GM23338 (cell line): ENCODE measurements around the gene STAT4. TPM values are rescaled to one million over a fixed set of nuclear protein-coding genes. Genes with fewer than 3 reads are reported as not detected.
A peak's percentile ranks its signal among the peaks of the same experiment; 100 is the strongest.

Experiments used
- ATAC-seq: fragments of 200-7000 bp; cut with Tn5 transposase; 3 replicates; pipeline ENCODE4 v1.9.1; 2020
- DNase-seq: peaks from one replicate; pipeline ENCODE4 v3.0.0-alpha.2; 2015; ENCODE audit warnings: low spot score
- H2AFZ ChIP-seq: fragments of 200-600 bp; sonication (generic); 2 replicates; pipeline ENCODE4 v1.8.0; 2016; ENCODE audit warnings: antibody characterized with exemption, mild to moderate bottlenecking, moderate library complexity
- H3F3A ChIP-seq: fragments of 200-600 bp; sonication (generic); replicated peaks from 2 replicates; pipeline ENCODE4 v1.8.0; 2017; ENCODE audit warnings: antibody characterized with exemption, mixed run types, low read depth
- H3K27ac ChIP-seq: fragments of 200-600 bp; sonication (generic); 2 replicates; pipeline ENCODE4 v1.6.1; 2016; ENCODE audit warnings: low read depth
- H3K27me3 ChIP-seq: fragments of 200-600 bp; sonication (generic); 2 replicates; pipeline ENCODE4 v1.8.0; 2016; ENCODE audit warnings: mild to moderate bottlenecking, mixed run types, moderate library complexity; ENCODE audit not compliant: insufficient read depth
- H3K36me3 ChIP-seq: fragments of 200-600 bp; sonication (generic); 2 replicates; pipeline ENCODE4 v1.8.0; 2016; ENCODE audit warnings: mild to moderate bottlenecking; ENCODE audit not compliant: insufficient read depth
- H3K4me1 ChIP-seq: fragments of 200-600 bp; sonication (generic); 2 replicates; pipeline ENCODE4 v1.8.0; 2016; ENCODE audit warnings: mild to moderate bottlenecking, moderate library complexity; ENCODE audit not compliant: insufficient read depth
- H3K4me2 ChIP-seq: fragments of 200-600 bp; sonication (generic); 2 replicates; pipeline ENCODE4 v1.7.1; 2017; ENCODE audit warnings: mixed run types
- H3K4me3 ChIP-seq: fragments of 200-600 bp; sonication (generic); 2 replicates; pipeline ENCODE4 v1.6.1; 2016; ENCODE audit warnings: mixed run types
- H3K79me2 ChIP-seq: fragments of 200-600 bp; sonication (generic); replicated peaks from 2 replicates; pipeline ENCODE4 v1.8.0; 2017; ENCODE audit warnings: mild to moderate bottlenecking; ENCODE audit not compliant: insufficient read depth
- H3K9me2 ChIP-seq: fragments of 200-600 bp; sonication (generic); 2 replicates; pipeline ENCODE4 v1.8.0; 2017; ENCODE audit not compliant: insufficient read depth
- H4K20me1 ChIP-seq: fragments of 200-600 bp; sonication (generic); replicated peaks from 2 replicates; pipeline ENCODE4 v1.8.0; 2017; ENCODE audit warnings: mild to moderate bottlenecking; ENCODE audit not compliant: insufficient read depth
- H3K27ac Mint-ChIP-seq: 2 replicates; pipeline ENCODE4 v1.8.0; 2020; ENCODE audit warnings: inconsistent platforms, mild to moderate bottlenecking, moderate library complexity, mixed read lengths
- H3K27me3 Mint-ChIP-seq: 3 replicates; pipeline ENCODE4 v1.8.0; 2022; ENCODE audit warnings: low read depth, mild to moderate bottlenecking, moderate library complexity, mixed read lengths, inconsistent platforms; ENCODE audit not compliant: insufficient read depth, poor library complexity
- H3K36me3 Mint-ChIP-seq: 3 replicates; pipeline ENCODE4 v1.8.0; 2021; ENCODE audit warnings: low read depth, mild to moderate bottlenecking, inconsistent platforms, moderate library complexity, mixed read lengths
- H3K4me1 Mint-ChIP-seq: 3 replicates; pipeline ENCODE4 v1.8.0; 2020; ENCODE audit warnings: mild to moderate bottlenecking, inconsistent platforms, mixed read lengths
- H3K4me3 Mint-ChIP-seq: 3 replicates; pipeline ENCODE4 v1.8.0; 2021; ENCODE audit warnings: moderate library complexity, mild to moderate bottlenecking, inconsistent platforms, mixed read lengths
- H3K9me3 Mint-ChIP-seq: 3 replicates; pipeline ENCODE4 v1.8.0; 2020; ENCODE audit warnings: moderate library complexity, mild to moderate bottlenecking, inconsistent platforms, mixed read lengths
- CREB1 ChIP-seq: fragments of 250-450 bp; sonication (Bioruptor Pico); IDR thresholded peaks from 2 replicates; pipeline ENCODE4 v1.5.0; 2020; ENCODE audit warnings: low read depth, mild to moderate bottlenecking, moderate library complexity
- NANOG ChIP-seq: IDR thresholded peaks from 2 replicates; pipeline ENCODE4 v1.6.1; 2016; ENCODE audit warnings: antibody characterized with exemption, borderline replicate concordance
- POLR2AphosphoS5 ChIP-seq: IDR thresholded peaks from 2 replicates; pipeline ENCODE4 v1.6.1; 2016; ENCODE audit warnings: antibody characterized with exemption, low read depth
- REST ChIP-seq: IDR thresholded peaks from one replicate; pipeline ENCODE4 v1.6.1; 2018; ENCODE audit warnings: antibody characterized with exemption; ENCODE audit not compliant: unreplicated experiment
- ZNF331 ChIP-seq: fragments of 250-450 bp; sonication (Bioruptor Pico); IDR thresholded peaks from 2 replicates; pipeline ENCODE4 v1.5.0; 2020; ENCODE audit warnings: low read depth, mild to moderate bottlenecking, moderate library complexity
- polyA plus RNA-seq: library from polyadenylated mRNA; unstranded; fragments of >200 nt; fragmentation: Nextera tagmentation; extraction: Ambion mirVana; gene quantifications from 2 replicates; pipeline ENCODE4 v1.2.1, GENCODE V29; 2016
- total RNA-seq: library from RNA; depleted of rRNA; stranded (reverse); fragments of >200 nt; shearing (Covaris generic); gene quantifications from 2 replicates; pipeline ENCODE4 v1.2.3, GENCODE V29; 2014
- TF ChIP-seq, protein P1 (sequence below): fragments of 250-450 bp; sonication (Bioruptor Pico); IDR thresholded peaks from 2 replicates; pipeline ENCODE4 v1.5.0; 2020; ENCODE audit warnings: mild to moderate bottlenecking, moderate library complexity

STAT4 gene
- total and polyA plus RNA-seq, 2 experiments from 2014 or later: 0.52 to 0.86 TPM

DNA sequence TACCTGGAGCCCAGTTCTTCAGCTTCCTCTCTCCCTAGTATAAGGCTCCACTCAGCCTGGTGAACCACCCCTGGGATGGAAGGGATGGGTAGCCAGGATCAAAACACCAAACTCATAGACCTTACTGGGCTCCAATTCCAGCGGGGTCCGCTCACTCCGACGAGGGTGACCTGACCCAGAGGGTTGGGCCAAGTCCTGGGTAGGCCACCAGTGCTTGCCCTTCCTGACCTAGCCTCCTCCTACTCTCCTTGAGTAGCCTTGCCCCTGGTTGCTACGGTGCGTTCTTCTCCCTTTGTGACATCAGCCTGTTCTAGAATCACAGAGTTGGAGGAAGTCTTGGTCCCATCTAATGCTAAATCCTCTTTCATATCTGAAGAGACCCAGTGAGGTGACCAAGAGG, 537 bp upstream of the STAT4 start:
- Histone ChIP-seq H3K27me3 (peaks cover 18% of the 10 kb centered on the region), H3K4me1 (no peaks in the 10 kb centered on the region), H3K4me3 (peak overlapping the region; percentile 79), H3F3A (no peaks in the 10 kb centered on the region), H2AFZ (peak overlapping the region; percentile 97), H3K36me3 (no peaks in the 10 kb centered on the region), H3K9me2 (no peaks in the 10 kb centered on the region), H3K27ac (no peak overlapping the region), H4K20me1 (no peaks in the 10 kb centered on the region), H3K79me2 (no peaks in the 10 kb centered on the region), H3K4me2 (peak overlapping the region; percentile 94)
- Mint-ChIP-seq H3K36me3 (no peaks in the 10 kb centered on the region), H3K4me1 (peaks cover 8% of the 10 kb centered on the region), H3K4me3 (peak overlapping the region; percentile 75), H3K9me3 (no peaks in the 10 kb centered on the region), H3K27me3 (peaks cover 4% of the 10 kb centered on the region), H3K27ac (no peak overlapping the region)
- ATAC-seq (peak; percentile 49), DNase-seq (no peak)
- TF ChIP-seq ZNF331 (CRISPR knock-in tag) (no peak), NANOG (no peak)
- TF ChIP-seq, protein P1, sequence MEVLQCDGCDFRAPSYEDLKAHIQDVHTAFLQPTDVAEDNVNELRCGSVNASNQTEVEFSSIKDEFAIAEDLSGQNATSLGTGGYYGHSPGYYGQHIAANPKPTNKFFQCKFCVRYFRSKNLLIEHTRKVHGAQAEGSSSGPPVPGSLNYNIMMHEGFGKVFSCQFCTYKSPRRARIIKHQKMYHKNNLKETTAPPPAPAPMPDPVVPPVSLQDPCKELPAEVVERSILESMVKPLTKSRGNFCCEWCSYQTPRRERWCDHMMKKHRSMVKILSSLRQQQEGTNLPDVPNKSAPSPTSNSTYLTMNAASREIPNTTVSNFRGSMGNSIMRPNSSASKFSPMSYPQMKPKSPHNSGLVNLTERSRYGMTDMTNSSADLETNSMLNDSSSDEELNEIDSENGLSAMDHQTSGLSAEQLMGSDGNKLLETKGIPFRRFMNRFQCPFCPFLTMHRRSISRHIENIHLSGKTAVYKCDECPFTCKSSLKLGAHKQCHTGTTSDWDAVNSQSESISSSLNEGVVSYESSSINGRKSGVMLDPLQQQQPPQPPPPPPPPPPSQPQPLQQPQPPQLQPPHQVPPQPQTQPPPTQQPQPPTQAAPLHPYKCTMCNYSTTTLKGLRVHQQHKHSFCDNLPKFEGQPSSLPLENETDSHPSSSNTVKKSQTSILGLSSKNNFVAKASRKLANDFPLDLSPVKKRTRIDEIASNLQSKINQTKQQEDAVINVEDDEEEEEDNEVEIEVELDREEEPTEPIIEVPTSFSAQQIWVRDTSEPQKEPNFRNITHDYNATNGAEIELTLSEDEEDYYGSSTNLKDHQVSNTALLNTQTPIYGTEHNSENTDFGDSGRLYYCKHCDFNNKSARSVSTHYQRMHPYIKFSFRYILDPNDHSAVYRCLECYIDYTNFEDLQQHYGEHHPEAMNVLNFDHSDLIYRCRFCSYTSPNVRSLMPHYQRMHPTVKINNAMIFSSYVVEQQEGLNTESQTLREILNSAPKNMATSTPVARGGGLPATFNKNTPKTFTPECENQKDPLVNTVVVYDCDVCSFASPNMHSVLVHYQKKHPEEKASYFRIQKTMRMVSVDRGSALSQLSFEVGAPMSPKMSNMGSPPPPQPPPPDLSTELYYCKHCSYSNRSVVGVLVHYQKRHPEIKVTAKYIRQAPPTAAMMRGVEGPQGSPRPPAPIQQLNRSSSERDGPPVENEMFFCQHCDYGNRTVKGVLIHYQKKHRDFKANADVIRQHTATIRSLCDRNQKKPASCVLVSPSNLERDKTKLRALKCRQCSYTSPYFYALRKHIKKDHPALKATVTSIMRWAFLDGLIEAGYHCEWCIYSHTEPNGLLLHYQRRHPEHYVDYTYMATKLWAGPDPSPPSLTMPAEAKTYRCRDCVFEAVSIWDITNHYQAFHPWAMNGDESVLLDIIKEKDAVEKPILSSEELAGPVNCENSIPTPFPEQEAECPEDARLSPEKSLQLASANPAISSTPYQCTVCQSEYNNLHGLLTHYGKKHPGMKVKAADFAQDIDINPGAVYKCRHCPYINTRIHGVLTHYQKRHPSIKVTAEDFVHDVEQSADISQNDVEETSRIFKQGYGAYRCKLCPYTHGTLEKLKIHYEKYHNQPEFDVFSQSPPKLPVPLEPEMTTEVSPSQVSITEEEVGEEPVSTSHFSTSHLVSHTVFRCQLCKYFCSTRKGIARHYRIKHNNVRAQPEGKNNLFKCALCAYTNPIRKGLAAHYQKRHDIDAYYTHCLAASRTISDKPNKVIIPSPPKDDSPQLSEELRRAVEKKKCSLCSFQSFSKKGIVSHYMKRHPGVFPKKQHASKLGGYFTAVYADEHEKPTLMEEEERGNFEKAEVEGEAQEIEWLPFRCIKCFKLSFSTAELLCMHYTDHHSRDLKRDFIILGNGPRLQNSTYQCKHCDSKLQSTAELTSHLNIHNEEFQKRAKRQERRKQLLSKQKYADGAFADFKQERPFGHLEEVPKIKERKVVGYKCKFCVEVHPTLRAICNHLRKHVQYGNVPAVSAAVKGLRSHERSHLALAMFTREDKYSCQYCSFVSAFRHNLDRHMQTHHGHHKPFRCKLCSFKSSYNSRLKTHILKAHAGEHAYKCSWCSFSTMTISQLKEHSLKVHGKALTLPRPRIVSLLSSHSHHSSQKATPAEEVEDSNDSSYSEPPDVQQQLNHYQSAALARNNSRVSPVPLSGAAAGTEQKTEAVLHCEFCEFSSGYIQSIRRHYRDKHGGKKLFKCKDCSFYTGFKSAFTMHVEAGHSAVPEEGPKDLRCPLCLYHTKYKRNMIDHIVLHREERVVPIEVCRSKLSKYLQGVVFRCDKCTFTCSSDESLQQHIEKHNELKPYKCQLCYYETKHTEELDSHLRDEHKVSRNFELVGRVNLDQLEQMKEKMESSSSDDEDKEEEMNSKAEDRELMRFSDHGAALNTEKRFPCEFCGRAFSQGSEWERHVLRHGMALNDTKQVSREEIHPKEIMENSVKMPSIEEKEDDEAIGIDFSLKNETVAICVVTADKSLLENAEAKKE (CRISPR knock-in tag): peak; percentile 35

DNA sequence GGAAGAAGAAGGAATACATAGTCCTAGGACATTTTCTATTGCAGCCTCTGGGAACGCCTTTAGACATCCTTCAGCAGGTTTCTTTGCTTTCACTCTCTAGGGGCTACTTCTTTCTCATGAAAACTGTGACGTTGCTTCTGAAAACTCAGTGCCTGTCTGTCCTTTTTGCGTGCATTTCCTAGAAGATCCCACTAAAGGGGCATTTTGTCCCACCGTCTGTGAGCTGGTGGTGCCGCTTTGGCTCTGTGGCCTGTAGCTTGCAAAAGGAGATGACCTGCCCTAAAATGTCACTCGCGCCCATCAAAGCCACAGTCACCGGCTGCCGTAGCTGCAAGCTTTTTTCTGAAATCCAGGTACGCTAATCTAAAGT, 579 bp downstream of the STAT4 start:
- Histone ChIP-seq H3K36me3 (no peaks in the 10 kb centered on the region), H3K27ac (no peak overlapping the region), H3K4me1 (no peaks in the 10 kb centered on the region), H4K20me1 (no peaks in the 10 kb centered on the region), H3K27me3 (peaks cover 18% of the 10 kb centered on the region), H3K4me2 (peak overlapping the region; percentile 94), H3F3A (no peaks in the 10 kb centered on the region), H3K4me3 (peak overlapping the region; percentile 79), H3K9me2 (no peaks in the 10 kb centered on the region), H3K79me2 (no peaks in the 10 kb centered on the region), H2AFZ (peak overlapping the region; percentile 97)
- Mint-ChIP-seq H3K27ac (no peak overlapping the region), H3K27me3 (peaks cover 4% of the 10 kb centered on the region), H3K36me3 (no peaks in the 10 kb centered on the region), H3K9me3 (no peaks in the 10 kb centered on the region), H3K4me3 (peak overlapping the region; percentile 75), H3K4me1 (peaks cover 8% of the 10 kb centered on the region)
- DNase-seq (no peak), ATAC-seq (peak; percentile 7; the same call in 2 of the 3 replicates)
- no peak for TF ChIP-seq REST
- TF ChIP-seq POLR2AphosphoS5: no peak
- no peak for TF ChIP-seq CREB1 (CRISPR knock-in tag)
